HG03066 (cell line): ENCODE results near the gene PLB1.
"Not testable (repeated sequence)": the region's sequence is repeated elsewhere in the genome, so short reads cannot be mapped to it uniquely, and the experiment has no call there.

ENCODE experiments used
- ATAC-seq: cut with Tn5 transposase; IDR thresholded peaks from one replicate; pipeline ENCODE4 v1.9.1; 2021; ENCODE audit warnings: low read depth; ENCODE audit not compliant: unreplicated experiment

Gene PLB1

GRCh38 chr2:28469304-28469703, 26.6 kb upstream of the PLB1 start:
- ATAC-seq = no peak

- no peak for ATAC-seq
These were observed 25.8 kb upstream of the PLB1 start for GRCh38 chr2:28469947-28470535.

GRCh38 chr2:28470759-28471158, 25.1 kb upstream of the PLB1 start:
- ATAC-seq = no peak

- ATAC-seq = no peak
These were observed 24.6 kb upstream of the PLB1 start for GRCh38 chr2:28471214-28471613.

GRCh38 chr2:28471701-28472236, 24.1 kb upstream of the PLB1 start:
- ATAC-seq = no peak

GRCh38 chr2:28472641-28473040, 23.2 kb upstream of the PLB1 start:
- not testable (repeated sequence) for ATAC-seq

GRCh38 chr2:28475088-28475595, 20.7 kb upstream of the PLB1 start:
- ATAC-seq = no peak

- no peak for ATAC-seq
These were observed 18.8 kb upstream of the PLB1 start for GRCh38 chr2:28477087-28477486.

- no peak for ATAC-seq
These were observed 18.2 kb upstream of the PLB1 start for GRCh38 chr2:28477645-28478044.

GRCh38 chr2:28480403-28481049, 15.3 kb upstream of the PLB1 start:
- ATAC-seq = no peak

GRCh38 chr2:28481905-28482304, 14.0 kb upstream of the PLB1 start:
- no peak for ATAC-seq

GRCh38 chr2:28484835-28485234, 11.0 kb upstream of the PLB1 start:
- no peak for ATAC-seq

- ATAC-seq = no peak
These were observed 9.3 kb upstream of the PLB1 start for GRCh38 chr2:28486526-28486925.

- ATAC-seq = no peak
These were observed 8.6 kb upstream of the PLB1 start for GRCh38 chr2:28487258-28487657.

- ATAC-seq = no peak
These were observed 7.6 kb upstream of the PLB1 start for GRCh38 chr2:28488083-28488830.

GRCh38 chr2:28488858-28489575, 6.8 kb upstream of the PLB1 start:
- ATAC-seq = no peak

GRCh38 chr2:28490558-28490957, 5.3 kb upstream of the PLB1 start:
- no peak for ATAC-seq

- ATAC-seq = no peak
These were observed 3.6 kb upstream of the PLB1 start for GRCh38 chr2:28492282-28492681.

GRCh38 chr2:28493636-28494035, 2.2 kb upstream of the PLB1 start:
- no peak for ATAC-seq

GRCh38 chr2:28496781-28497180, 921 bp downstream of the PLB1 start:
- no peak for ATAC-seq

- no peak for ATAC-seq
These were observed 1.3 kb downstream of the PLB1 start for GRCh38 chr2:28497206-28497605.
